Measurements from ENCODE around the gene TESK2. TPM values are rescaled to one million over a fixed set of nuclear protein-coding genes. Genes with fewer than 3 reads are reported as not detected.

Gene TESK2
- total and polyA plus RNA-seq, 4 donors, result 3.8 to 8.1 (median 5.0) TPM

GRCh38 chr1:45348966-45349677 is 141.8 kb downstream of the TESK2 start:
- 30% methylated on average over 3 of the region's 3 CpGs for WGBS, 2 donors
- Histone ChIP-seq H3K4me3 (ENCODE audit: low read length in 2 of 2) (no peak overlapping the region), H3K27me3 (ENCODE audit: control insufficient read depth in 1 of 2, insufficient read depth in 2 of 2, low read length in 1 of 2) (no peaks in the 10 kb centered on the region), H3K4me1 (ENCODE audit: control insufficient read depth in 1 of 2, insufficient read depth in 2 of 2, low read length in 2 of 2) (peaks cover 0 to 4% of the 10 kb centered on the region in 2 donors), H3K9me3 (ENCODE audit: control insufficient read depth, low read length) (no peaks in the 10 kb centered on the region), H3K27ac (ENCODE audit: low read depth in 1 of 2, low read length in 2 of 2) (peak overlapping the region in 1 of 2 donors; percentile 70), H3K36me3 (ENCODE audit: control insufficient read depth in 1 of 2, insufficient read depth in 2 of 2, low read length in 1 of 2) (peaks cover 0 to 3% of the 10 kb centered on the region in 2 donors)
- DNase-seq (no peak), ATAC-seq (ENCODE audit: low FRiP score) (peak; percentile 57)
- intact Hi-C loops (cut with DNase I), result no loop called here

DNA sequence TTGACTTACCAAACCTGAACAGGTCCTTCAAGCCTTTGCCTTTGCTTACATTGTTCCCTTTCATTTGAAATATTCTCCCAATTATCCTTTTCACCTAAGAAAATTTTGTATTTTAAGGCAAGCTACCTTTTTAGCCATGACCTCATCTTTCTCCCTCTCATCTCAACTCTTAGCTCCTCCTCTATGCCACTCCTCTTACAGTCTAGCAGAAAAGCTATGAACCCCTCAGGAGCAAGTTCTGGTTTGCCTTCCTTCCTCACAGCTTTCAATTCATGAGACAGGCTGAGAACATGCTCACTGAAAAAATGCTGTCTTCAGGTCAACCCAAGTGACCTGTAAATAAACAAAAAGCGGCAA is 142.4 kb downstream of the TESK2 start:
- Histone ChIP-seq H3K36me3 (ENCODE audit: control insufficient read depth in 1 of 2, insufficient read depth in 2 of 2, low read length in 1 of 2) (peaks cover 0 to 3% of the 10 kb centered on the region in 2 donors), H3K9me3 (ENCODE audit: control insufficient read depth, low read length) (no peaks in the 10 kb centered on the region), H3K27ac (ENCODE audit: low read depth in 1 of 2, low read length in 2 of 2) (peak overlapping the region in 1 of 2 donors; percentile 70), H3K27me3 (ENCODE audit: control insufficient read depth in 1 of 2, insufficient read depth in 2 of 2, low read length in 1 of 2) (no peaks in the 10 kb centered on the region), H3K4me3 (ENCODE audit: low read length in 2 of 2) (no peak overlapping the region), H3K4me1 (ENCODE audit: control insufficient read depth in 1 of 2, insufficient read depth in 2 of 2, low read length in 2 of 2) (peaks cover 0 to 4% of the 10 kb centered on the region in 2 donors)
- intact Hi-C loops (cut with DNase I), result no loop called here
- no peak for ATAC-seq (ENCODE audit: low FRiP score)
- no peak for DNase-seq
- 0 to 7% methylated on average over 1 of the region's 1 CpG for WGBS, 2 donors

GRCh38 chr1:45348020-45348419 is 142.9 kb downstream of the TESK2 start:
- Histone ChIP-seq H3K9me3 (ENCODE audit: control insufficient read depth, low read length) (no peaks in the 10 kb centered on the region), H3K36me3 (ENCODE audit: control insufficient read depth in 1 of 2, insufficient read depth in 2 of 2, low read length in 1 of 2) (peaks cover 0 to 8% of the 10 kb centered on the region in 2 donors), H3K4me3 (ENCODE audit: low read length in 2 of 2) (no peak overlapping the region), H3K4me1 (ENCODE audit: control insufficient read depth in 1 of 2, insufficient read depth in 2 of 2, low read length in 2 of 2) (peaks cover 0 to 4% of the 10 kb centered on the region in 2 donors), H3K27me3 (ENCODE audit: control insufficient read depth in 1 of 2, insufficient read depth in 2 of 2, low read length in 1 of 2) (no peaks in the 10 kb centered on the region), H3K27ac (ENCODE audit: low read depth in 1 of 2, low read length in 2 of 2) (peak overlapping the region in 1 of 2 donors; percentile 49)
- no peak for DNase-seq
- intact Hi-C loops (cut with DNase I), result no loop called here
- ATAC-seq (ENCODE audit: low FRiP score), result no peak
- 95 to 100% methylated on average over 2 of the region's 2 CpGs for WGBS, 2 donors

DNA sequence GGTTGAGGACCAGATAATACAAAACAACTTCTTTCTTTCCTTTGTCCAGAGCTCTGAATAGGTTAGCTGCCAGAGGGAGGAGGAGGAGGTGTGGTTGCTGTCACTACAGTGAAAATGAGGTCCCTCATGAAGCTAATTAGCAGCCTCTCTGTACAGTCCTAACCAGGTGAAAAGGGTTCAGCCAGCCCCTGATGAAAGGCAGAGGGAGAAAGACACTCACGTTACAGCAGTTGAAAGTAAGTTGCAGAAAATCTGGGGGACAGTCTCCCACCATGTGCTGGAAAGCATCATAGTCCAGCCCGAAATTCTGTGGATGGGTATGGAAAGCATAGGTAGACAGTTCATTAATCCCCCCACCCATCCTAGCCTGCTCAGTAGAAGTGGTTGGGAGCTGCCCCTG is 144.5 kb downstream of the TESK2 start:
- intact Hi-C loops (cut with DNase I), result no loop called here
- WGBS, 2 donors, result 85 to 90% methylated on average over 2 of the region's 2 CpGs
- H3K27ac ChIP-seq (ENCODE audit: low read depth in 1 of 2, low read length in 2 of 2), result no peak overlapping the region
- H3K27me3 ChIP-seq (ENCODE audit: control insufficient read depth in 1 of 2, insufficient read depth in 2 of 2, low read length in 1 of 2), result no peaks in the 10 kb centered on the region
- H3K36me3 ChIP-seq (ENCODE audit: control insufficient read depth in 1 of 2, insufficient read depth in 2 of 2, low read length in 1 of 2), result peaks cover 0 to 15% of the 10 kb centered on the region in 2 donors
- peaks cover 0 to 4% of the 10 kb centered on the region in 2 donors for H3K4me1 ChIP-seq (ENCODE audit: control insufficient read depth in 1 of 2, insufficient read depth in 2 of 2, low read length in 2 of 2)
- no peak for ATAC-seq (ENCODE audit: low FRiP score)
- H3K9me3 ChIP-seq (ENCODE audit: control insufficient read depth, low read length), result no peaks in the 10 kb centered on the region
- DNase-seq, result no peak
- no peak overlapping the region for H3K4me3 ChIP-seq (ENCODE audit: low read length in 2 of 2)

GRCh38 chr1:45345014-45345413 is 145.9 kb downstream of the TESK2 start:
- no peak for DNase-seq
- Histone ChIP-seq H3K4me1 (ENCODE audit: control insufficient read depth in 1 of 2, insufficient read depth in 2 of 2, low read length in 2 of 2) (peaks cover 0 to 4% of the 10 kb centered on the region in 2 donors), H3K27me3 (ENCODE audit: control insufficient read depth in 1 of 2, insufficient read depth in 2 of 2, low read length in 1 of 2) (no peaks in the 10 kb centered on the region), H3K36me3 (ENCODE audit: control insufficient read depth in 1 of 2, insufficient read depth in 2 of 2, low read length in 1 of 2) (peaks cover 0 to 15% of the 10 kb centered on the region in 2 donors), H3K27ac (ENCODE audit: low read depth in 1 of 2, low read length in 2 of 2) (no peak overlapping the region), H3K4me3 (ENCODE audit: low read length in 2 of 2) (no peak overlapping the region), H3K9me3 (ENCODE audit: control insufficient read depth, low read length) (no peaks in the 10 kb centered on the region)
- intact Hi-C loops (cut with DNase I), result no loop called here
- no peak for ATAC-seq (ENCODE audit: low FRiP score)
- 94% methylated on average over 13 of the region's 13 CpGs for WGBS, 2 donors

DNA sequence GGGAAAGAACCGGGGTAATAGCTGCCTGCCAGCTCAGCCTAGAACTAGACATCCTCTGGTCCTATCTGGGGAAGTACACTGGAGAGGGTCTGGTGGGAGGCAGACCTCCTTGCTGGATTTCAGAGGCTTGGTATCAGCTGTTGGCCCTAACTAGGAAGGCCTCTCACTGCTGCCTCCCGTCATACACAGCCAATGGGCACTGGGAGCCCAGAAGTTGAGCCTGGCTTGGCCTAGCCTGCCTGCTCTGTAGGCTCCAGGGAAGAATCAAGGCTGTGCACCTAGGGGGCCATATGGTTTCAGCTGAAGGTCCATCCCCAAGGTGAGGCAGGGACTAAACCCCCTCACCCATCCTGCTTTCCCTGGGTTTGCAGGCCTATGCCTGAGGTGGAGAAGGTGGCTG is 146.5 kb downstream of the TESK2 start:
- Histone ChIP-seq H3K4me1 (ENCODE audit: control insufficient read depth in 1 of 2, insufficient read depth in 2 of 2, low read length in 2 of 2) (peaks cover 0 to 4% of the 10 kb centered on the region in 2 donors), H3K27ac (ENCODE audit: low read depth in 1 of 2, low read length in 2 of 2) (no peak overlapping the region), H3K9me3 (ENCODE audit: control insufficient read depth, low read length) (no peaks in the 10 kb centered on the region), H3K36me3 (ENCODE audit: control insufficient read depth in 1 of 2, insufficient read depth in 2 of 2, low read length in 1 of 2) (peaks cover 0 to 15% of the 10 kb centered on the region in 2 donors), H3K27me3 (ENCODE audit: control insufficient read depth in 1 of 2, insufficient read depth in 2 of 2, low read length in 1 of 2) (no peaks in the 10 kb centered on the region), H3K4me3 (ENCODE audit: low read length in 2 of 2) (no peak overlapping the region)
- WGBS, 2 donors, result 97 to 98% methylated on average over 2 of the region's 2 CpGs
- DNase-seq, result no peak
- intact Hi-C loops (cut with DNase I), result no loop called here
- no peak for ATAC-seq (ENCODE audit: low FRiP score)

- DNase-seq (no peak), ATAC-seq (ENCODE audit: low FRiP score) (no peak)
- peak overlapping the region; percentile 60 to 64 for H3K4me3 ChIP-seq (ENCODE audit: low read length in 2 of 2)
- H3K27ac ChIP-seq (ENCODE audit: low read depth in 1 of 2, low read length in 2 of 2), result peak overlapping the region; percentile 49 to 91
- no peaks in the 10 kb centered on the region for H3K9me3 ChIP-seq (ENCODE audit: control insufficient read depth, low read length)
- no peaks in the 10 kb centered on the region for H3K4me1 ChIP-seq (ENCODE audit: control insufficient read depth in 1 of 2, insufficient read depth in 2 of 2, low read length in 2 of 2)
- intact Hi-C loops (cut with DNase I), result no loop called here
- 29 to 32% methylated on average over 6 of the region's 6 CpGs for WGBS, 2 donors
- H3K27me3 ChIP-seq (ENCODE audit: control insufficient read depth in 1 of 2, insufficient read depth in 2 of 2, low read length in 1 of 2), result no peaks in the 10 kb centered on the region
- H3K36me3 ChIP-seq (ENCODE audit: control insufficient read depth in 1 of 2, insufficient read depth in 2 of 2, low read length in 1 of 2), result peaks cover 0 to 15% of the 10 kb centered on the region in 2 donors
These were observed 150.0 kb downstream of the TESK2 start for GRCh38 chr1:45340816-45341466.

DNA sequence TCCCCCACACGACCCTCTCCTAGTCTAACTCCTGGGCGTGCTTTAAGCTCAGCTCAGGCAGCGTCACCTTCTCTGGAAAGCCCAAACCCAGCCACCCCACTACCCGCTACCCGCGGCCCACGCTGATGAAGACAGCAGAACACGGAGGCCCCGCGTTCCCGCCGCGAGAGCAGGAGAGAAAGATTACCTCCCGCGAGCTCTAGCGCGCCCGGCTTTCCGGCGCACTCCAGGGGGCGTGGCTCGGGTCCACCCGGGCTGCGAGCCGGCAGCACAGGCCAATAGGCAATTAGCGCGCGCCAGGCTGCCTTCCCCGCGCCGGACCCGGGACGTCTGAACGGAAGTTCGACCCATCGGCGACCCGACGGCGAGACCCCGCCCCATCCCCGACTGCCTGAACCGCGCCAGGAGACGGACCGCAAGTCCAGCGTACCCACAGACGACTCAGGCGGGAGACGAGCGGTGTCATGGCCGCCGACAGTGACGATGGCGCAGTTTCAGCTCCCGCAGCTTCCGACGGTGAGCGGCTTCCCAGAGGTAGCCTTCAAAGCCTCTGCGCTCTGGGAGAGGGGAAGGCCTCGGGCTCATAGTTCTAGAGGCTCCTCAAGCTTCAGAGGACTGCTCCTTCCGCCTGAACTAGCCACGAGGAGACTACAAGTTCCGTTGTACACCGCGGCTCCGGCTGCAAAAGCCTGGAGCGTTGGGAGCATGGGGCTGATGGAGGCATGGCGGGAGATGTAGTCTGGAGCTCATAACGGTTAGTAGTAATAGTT is 151.0 kb downstream of the TESK2 start, which contains the start of the genes MUTYH and TOE1:
MUTYH (minus strand) TSS at position 652 of the 770 bp plus-strand sequence. CDS start 5,935 bp downstream, outside the sequence.
TOE1 (plus strand) TSS at position 382 of the 770 bp plus-strand sequence; CDS start at position 465, 83 bp downstream.
- 0 to 1% methylated on average over 70 of the region's 70 CpGs for WGBS, 2 donors
- Histone ChIP-seq H3K27ac (ENCODE audit: low read depth in 1 of 2, low read length in 2 of 2) (peak within 1 kb of the TSS; percentile 49 to 91), H3K4me1 (ENCODE audit: control insufficient read depth in 1 of 2, insufficient read depth in 2 of 2, low read length in 2 of 2) (no peaks in the 10 kb centered on the region), H3K9me3 (ENCODE audit: control insufficient read depth, low read length) (no peaks in the 10 kb centered on the region), H3K27me3 (ENCODE audit: control insufficient read depth in 1 of 2, insufficient read depth in 2 of 2, low read length in 1 of 2) (no peaks in the 10 kb centered on the region), H3K36me3 (ENCODE audit: control insufficient read depth in 1 of 2, insufficient read depth in 2 of 2, low read length in 1 of 2) (peaks cover 0 to 15% of the 10 kb centered on the region in 2 donors), H3K4me3 (ENCODE audit: low read length in 2 of 2) (peak within 1 kb of the TSS; percentile 60 to 64)
- ATAC-seq (ENCODE audit: low FRiP score), result peak; percentile 97
- peak; percentile 96 to 98 for DNase-seq
- intact Hi-C loops (cut with DNase I), result loop anchor here in 1 of 2 donors (1.0 kb wide), 1 partner anchor 36 kb away; no protein-coding TSS in a partner anchor

All from aorta (tissue), 5 donors.